Erythroblast (primary cell): ENCODE data around the gene PTPRN2.

Experiments used
- GATA1 ChIP-seq: IDR thresholded peaks from 2 replicates; pipeline ENCODE4 v1.6.1; 2011; ENCODE audit warnings: low read depth, mild to moderate bottlenecking, control low read depth, low read length, moderate library complexity
- POLR2A ChIP-seq: IDR thresholded peaks from 2 replicates; pipeline ENCODE4 v1.6.1; 2011; ENCODE audit warnings: mild to moderate bottlenecking, low read length

GRCh38 chr7:158460665-158461064, 127.0 kb downstream of the PTPRN2 start:
- TF ChIP-seq POLR2A: no peak
- no peak for TF ChIP-seq GATA1
